ENCODE results near the gene PTPRK. TPM values are rescaled to one million over a fixed set of nuclear protein-coding genes. Genes with fewer than 3 reads are reported as not detected.

Gene PTPRK
- total RNA-seq, 1 donor from 2014 or later = 50.3 TPM

- Mint-ChIP-seq H3K4me3 (ENCODE audit: unreplicated experiment) (no peak overlapping the region), H3K9me3 (ENCODE audit: unreplicated experiment) (no peaks in the 10 kb centered on the region), H3K27ac (ENCODE audit: unreplicated experiment) (no peak overlapping the region), H3K27me3 (ENCODE audit: unreplicated experiment) (no peaks in the 10 kb centered on the region), H3K36me3 (ENCODE audit: unreplicated experiment) (no peaks in the 10 kb centered on the region), H3K4me1 (ENCODE audit: low read depth, unreplicated experiment) (peaks cover 4% of the 10 kb centered on the region)
- no peak for DNase-seq
- no peak for TF ChIP-seq CTCF (IDR thresholded peaks at IDR 0.05; ENCODE audit: partially characterized antibody, unreplicated experiment)
Observed at GRCh38 chr6:128482642-128483041, 37.8 kb downstream of the PTPRK start.

- H3K9me3 Mint-ChIP-seq (ENCODE audit: unreplicated experiment) = no peaks in the 10 kb centered on the region
- peaks cover 4% of the 10 kb centered on the region for H3K4me1 Mint-ChIP-seq (ENCODE audit: low read depth, unreplicated experiment)
- no peak for DNase-seq
- no peak for TF ChIP-seq CTCF (IDR thresholded peaks at IDR 0.05; ENCODE audit: partially characterized antibody, unreplicated experiment)
- no peaks in the 10 kb centered on the region for H3K36me3 Mint-ChIP-seq (ENCODE audit: unreplicated experiment)
- H3K27ac Mint-ChIP-seq (ENCODE audit: unreplicated experiment) = no peak overlapping the region
- H3K27me3 Mint-ChIP-seq (ENCODE audit: unreplicated experiment) = no peaks in the 10 kb centered on the region
- no peak overlapping the region for H3K4me3 Mint-ChIP-seq (ENCODE audit: unreplicated experiment)
Observed at GRCh38 chr6:128479991-128480390, 40.4 kb downstream of the PTPRK start.

- no peak for TF ChIP-seq CTCF (IDR thresholded peaks at IDR 0.05; ENCODE audit: partially characterized antibody, unreplicated experiment)
- H3K27ac Mint-ChIP-seq (ENCODE audit: unreplicated experiment) = no peak overlapping the region
- DNase-seq = no peak
- H3K4me1 Mint-ChIP-seq (ENCODE audit: low read depth, unreplicated experiment) = peaks cover 4% of the 10 kb centered on the region
- no peaks in the 10 kb centered on the region for H3K27me3 Mint-ChIP-seq (ENCODE audit: unreplicated experiment)
- H3K36me3 Mint-ChIP-seq (ENCODE audit: unreplicated experiment) = no peaks in the 10 kb centered on the region
- H3K4me3 Mint-ChIP-seq (ENCODE audit: unreplicated experiment) = no peak overlapping the region
- H3K9me3 Mint-ChIP-seq (ENCODE audit: unreplicated experiment) = no peaks in the 10 kb centered on the region
Observed at GRCh38 chr6:128479048-128479666, 41.2 kb downstream of the PTPRK start.

GRCh38 chr6:128478230-128479047, 42.0 kb downstream of the PTPRK start:
- Mint-ChIP-seq H3K27ac (ENCODE audit: unreplicated experiment) (no peak overlapping the region), H3K36me3 (ENCODE audit: unreplicated experiment) (no peaks in the 10 kb centered on the region), H3K4me3 (ENCODE audit: unreplicated experiment) (no peak overlapping the region), H3K9me3 (ENCODE audit: unreplicated experiment) (no peaks in the 10 kb centered on the region), H3K4me1 (ENCODE audit: low read depth, unreplicated experiment) (peaks cover 4% of the 10 kb centered on the region), H3K27me3 (ENCODE audit: unreplicated experiment) (no peaks in the 10 kb centered on the region)
- DNase-seq = no peak
- TF ChIP-seq CTCF (IDR thresholded peaks at IDR 0.05; ENCODE audit: partially characterized antibody, unreplicated experiment) = no peak

GRCh38 chr6:128474933-128475332, 45.5 kb downstream of the PTPRK start:
- H3K9me3 Mint-ChIP-seq (ENCODE audit: unreplicated experiment) = no peaks in the 10 kb centered on the region
- H3K27me3 Mint-ChIP-seq (ENCODE audit: unreplicated experiment) = no peaks in the 10 kb centered on the region
- H3K36me3 Mint-ChIP-seq (ENCODE audit: unreplicated experiment) = no peaks in the 10 kb centered on the region
- H3K4me1 Mint-ChIP-seq (ENCODE audit: low read depth, unreplicated experiment) = no peaks in the 10 kb centered on the region
- no peak for DNase-seq
- H3K4me3 Mint-ChIP-seq (ENCODE audit: unreplicated experiment) = no peak overlapping the region
- no peak overlapping the region for H3K27ac Mint-ChIP-seq (ENCODE audit: unreplicated experiment)
- TF ChIP-seq CTCF (IDR thresholded peaks at IDR 0.05; ENCODE audit: partially characterized antibody, unreplicated experiment) = no peak

All from glutamatergic neuron (in vitro differentiated cells).